HG02970 (cell line): ENCODE results near the gene NPDC1.
A peak's percentile ranks its signal among the peaks of the same experiment; 100 is the strongest.
"Not testable (repeated sequence)": the region's sequence is repeated elsewhere in the genome, so short reads cannot be mapped to it uniquely, and the experiment has no call there.

Source experiments
- ATAC-seq: cut with Tn5 transposase; IDR thresholded peaks from one replicate; pipeline ENCODE4 v1.9.1; 2021; ENCODE audit warnings: mild to moderate bottlenecking, moderate library complexity, moderate number of reproducible peaks; ENCODE audit not compliant: unreplicated experiment, low FRiP score

NPDC1 gene

DNA sequence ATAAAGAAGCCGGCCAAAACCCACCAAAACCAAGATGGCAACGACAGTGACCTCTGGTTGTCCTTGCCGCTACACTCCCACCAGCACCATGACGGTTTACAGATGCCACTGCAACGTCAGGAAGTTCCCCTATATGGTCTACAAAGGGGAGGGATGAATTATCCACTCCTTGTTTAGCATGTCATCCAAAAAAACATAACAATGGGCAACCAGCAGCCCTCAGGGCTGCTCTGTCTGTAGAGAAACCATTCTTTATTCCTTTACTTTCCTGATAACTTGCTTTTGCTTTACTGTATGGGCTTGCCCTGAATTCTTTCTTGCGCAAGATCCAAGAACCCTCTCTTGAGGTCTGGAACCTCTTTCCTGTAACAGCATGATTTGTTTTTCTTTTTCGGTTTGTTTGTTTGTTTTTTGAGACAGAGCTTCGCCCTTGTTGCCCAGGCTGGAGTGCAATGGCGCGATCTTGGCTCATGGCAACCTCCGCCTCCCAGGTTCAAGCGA, 29.3 kb upstream of the NPDC1 start:
- ATAC-seq, result no peak

DNA sequence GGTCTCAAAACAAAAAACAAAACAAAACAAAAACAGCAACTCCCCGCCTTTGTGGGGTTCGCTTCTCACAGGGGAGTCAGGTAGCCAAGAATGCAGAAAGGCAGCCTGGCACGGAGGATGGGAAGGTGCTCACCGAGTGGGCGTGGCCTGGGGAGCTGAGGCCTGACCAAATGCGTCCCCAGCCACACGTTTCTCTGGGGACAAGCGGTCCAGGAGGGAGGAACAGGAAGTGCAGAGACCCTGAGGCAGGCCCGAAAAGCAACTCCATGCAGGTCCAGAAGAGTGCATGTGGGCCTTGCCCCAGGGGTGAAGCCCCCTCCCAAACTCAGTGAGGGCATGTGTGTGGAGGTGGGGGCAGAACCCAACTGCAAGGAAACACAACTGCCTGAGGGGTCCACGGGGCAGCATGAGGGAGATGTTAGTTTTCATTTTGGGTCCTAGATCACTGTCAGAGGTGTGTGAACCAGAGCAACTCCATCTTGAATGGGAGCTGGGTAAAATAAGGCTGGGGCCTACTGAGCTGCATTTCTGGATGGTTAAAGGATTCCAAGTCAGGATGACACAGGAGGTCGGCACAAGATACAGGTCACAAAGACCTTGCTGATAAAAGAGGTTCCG, 28.8 kb upstream of the NPDC1 start:
- no peak for ATAC-seq

GRCh38 chr9:137073992-137074399, 28.0 kb upstream of the NPDC1 start:
- ATAC-seq, result no peak

- ATAC-seq, result no peak
Measured at GRCh38 chr9:137071282-137071681, 25.3 kb upstream of the NPDC1 start.

- ATAC-seq, result no peak
Measured at GRCh38 chr9:137070906-137071275, 24.9 kb upstream of the NPDC1 start.

GRCh38 chr9:137070201-137070905, 24.4 kb upstream of the NPDC1 start, which contains the start of gene SAPCD2:
Gene SAPCD2 (minus strand): TSS chr9:137070557. CDS start chr9:137070460, 97 bp downstream.
- peak; percentile 60 for ATAC-seq

DNA sequence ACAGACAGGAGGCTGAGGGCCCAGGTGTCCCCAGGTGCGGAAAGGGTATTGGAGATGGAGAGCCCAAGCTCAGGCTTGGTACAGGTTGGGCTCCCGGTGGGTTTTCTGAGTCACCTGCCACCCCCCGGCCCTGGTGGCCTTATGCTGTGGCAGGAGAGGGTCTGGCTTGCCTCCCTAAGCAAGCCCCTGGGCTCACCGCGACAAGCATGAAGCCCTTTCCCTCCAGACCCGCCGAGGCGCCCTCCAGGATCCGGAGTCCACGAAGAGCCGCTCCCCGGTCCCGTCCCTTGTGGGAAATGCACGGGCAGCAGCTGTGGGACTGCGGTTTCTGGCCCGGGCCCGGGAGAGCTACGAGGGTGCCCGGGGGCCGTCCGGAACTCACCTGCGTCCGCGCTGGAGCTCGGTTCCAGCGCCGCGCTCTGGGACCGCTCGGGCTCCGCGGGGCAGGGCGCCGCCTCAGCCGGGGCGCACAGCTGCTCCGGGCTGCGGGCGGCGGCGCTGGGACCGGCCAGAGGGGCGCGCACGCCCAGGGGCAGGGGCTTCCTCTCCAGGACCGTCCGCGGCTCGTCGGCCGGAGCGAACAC, 23.6 kb upstream of the NPDC1 start:
- peak; percentile 26 for ATAC-seq

DNA sequence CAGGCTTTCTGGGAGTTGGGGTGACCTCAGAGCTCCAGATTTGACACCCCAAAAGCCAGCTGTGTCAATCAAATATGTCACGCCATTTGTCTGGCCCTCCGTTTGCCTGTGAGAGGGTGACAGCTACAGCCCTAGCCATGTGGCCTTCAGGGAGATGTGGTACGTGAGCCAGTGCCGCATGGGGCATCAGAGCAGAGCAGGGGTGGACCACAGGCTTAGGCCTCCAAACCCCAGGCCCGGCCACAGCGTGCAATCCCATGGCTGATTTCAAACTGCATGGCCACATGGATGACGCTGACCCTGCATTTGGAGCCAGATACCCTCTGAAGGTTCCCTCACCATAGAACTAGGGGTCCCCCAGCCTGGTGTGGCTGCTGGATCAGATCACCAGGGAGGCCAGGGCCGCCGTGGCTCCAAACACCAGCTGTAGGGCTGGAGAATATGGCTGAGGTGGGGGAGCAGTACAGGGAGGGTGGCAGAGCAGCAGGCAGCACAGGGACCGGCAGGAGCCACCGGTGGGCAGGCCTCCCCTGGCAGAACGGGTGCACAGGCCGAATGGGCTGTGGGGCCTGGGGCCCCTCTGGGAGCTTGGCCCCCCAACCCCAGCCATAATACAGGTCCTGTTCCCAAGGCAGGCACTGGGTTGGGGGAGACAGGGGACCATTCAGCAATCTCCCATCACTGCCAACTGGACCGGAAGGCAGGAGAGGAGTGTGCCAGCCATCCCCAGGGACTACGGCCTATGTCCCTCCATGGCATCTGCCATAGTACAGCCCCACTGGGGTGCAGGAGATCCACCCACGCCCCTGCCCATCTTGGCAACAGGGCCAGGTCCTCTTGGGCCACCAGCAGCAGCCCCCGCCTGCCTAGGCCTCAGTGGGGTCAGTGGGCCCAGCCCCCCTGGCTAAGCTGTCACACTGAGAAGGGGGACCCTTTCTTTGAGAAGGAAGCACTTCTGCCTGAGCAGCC, 22.8 kb upstream of the NPDC1 start:
- no peak for ATAC-seq

GRCh38 chr9:137067860-137068538, 22.0 kb upstream of the NPDC1 start:
- ATAC-seq, result no peak

DNA sequence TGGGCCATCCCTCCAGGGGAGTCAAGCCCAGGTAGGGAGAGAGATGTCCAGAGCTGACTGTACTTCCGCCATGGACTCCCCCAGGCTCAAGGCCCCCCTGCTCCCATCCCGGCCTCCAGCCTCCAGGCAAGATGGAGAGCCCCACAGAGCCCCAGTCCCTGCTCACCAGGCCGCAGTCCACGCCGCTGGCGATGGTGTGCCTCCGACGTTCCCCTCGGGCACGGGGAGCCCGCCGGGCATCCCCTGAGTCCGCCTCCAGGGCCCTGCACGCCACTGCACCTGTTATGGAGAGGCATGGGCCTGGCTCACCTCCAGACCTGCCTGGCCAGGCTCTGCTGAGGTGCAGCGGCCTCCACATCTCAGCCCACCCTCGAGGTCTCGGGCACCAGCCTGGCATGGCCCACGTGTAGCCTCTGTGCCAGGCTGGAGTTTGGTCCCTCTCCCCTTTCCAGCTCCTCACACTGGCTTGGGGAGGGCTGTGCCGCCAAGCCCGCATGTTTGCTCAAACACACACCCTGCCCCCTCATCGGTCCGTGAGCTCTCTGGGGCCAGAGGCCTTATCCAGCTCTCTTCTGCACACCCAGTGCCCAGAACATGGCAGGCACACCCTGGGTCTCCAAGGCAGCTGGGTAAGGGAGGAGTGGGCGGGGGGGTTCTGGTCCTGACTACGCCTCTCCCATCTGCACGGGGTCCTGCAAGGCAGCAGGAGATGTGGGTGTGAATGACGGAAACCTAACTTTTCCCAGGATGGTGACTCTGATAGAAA, 20.3 kb upstream of the NPDC1 start:
- no peak for ATAC-seq

GRCh38 chr9:137065336-137065967, 19.5 kb upstream of the NPDC1 start:
- ATAC-seq, result no peak

GRCh38 chr9:137064880-137065164, 18.8 kb upstream of the NPDC1 start:
- ATAC-seq, result no peak

- ATAC-seq, result no peak
Measured at GRCh38 chr9:137064027-137064879, 18.3 kb upstream of the NPDC1 start.

- no peak for ATAC-seq
Measured at GRCh38 chr9:137063311-137064026, 17.5 kb upstream of the NPDC1 start.

GRCh38 chr9:137062798-137063197, 16.8 kb upstream of the NPDC1 start:
- not testable (repeated sequence) for ATAC-seq

DNA sequence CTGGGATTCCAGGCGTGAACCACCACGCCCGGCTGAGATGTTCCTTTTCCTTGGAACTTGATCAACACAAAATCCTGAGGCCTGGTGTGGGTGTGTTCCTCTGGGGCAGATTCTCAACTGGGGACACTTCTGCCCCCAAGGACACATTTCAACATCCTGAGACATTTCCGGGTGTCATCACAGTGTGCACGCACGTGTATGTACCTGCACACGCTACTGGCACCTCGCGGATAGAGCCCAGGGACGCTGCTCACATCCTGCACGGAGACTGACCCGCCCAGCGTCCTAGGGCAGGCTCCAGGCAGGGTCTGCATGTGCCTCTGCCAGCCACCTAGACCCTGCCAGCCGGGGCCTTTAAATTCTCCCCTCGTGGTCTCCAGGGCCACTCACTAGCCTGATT, 16.4 kb upstream of the NPDC1 start:
- ATAC-seq, result no peak

DNA sequence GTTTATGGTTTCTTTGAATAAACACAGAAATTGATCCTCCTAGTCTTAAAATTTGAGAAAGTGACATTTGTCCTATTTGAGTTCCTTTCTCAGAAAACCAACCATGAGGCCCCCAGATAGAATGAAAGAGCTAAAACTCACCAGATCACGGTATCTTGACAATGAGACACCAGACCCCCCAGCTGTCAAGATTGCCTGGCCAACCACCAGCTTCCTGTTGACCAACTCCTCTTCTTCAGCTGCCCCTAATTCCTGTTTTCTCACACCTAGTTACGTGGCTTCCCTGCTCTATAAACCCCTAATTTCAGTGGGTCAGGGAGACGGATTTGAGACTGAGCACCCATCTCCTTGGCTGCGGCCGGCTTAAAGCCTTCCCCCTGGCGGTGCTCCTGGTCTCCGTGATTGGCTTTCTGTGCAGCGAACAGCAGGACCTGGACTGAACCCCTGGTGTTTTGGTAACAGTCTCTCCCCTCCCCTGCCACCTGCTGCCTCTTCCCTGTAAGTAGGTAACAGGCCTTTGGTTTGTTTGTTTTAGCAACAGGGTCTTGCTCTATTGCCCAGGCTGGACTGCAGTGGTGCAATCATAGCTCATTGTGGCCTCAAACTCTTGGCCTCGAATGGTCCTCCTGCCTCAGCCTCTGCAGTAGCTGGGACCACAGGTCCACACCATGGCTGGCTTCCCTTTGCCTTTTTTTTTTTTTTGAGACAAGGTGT, 12.7 kb upstream of the NPDC1 start:
- no peak for ATAC-seq
